NCI-H446 treated with DMSO at 0.1 percent for 48 hours (cell line): ENCODE results near the gene CFAP20DC.

ENCODE experiments used
- DNase-seq: peaks from one replicate; lab custom pipeline; 2025; lab: John Stamatoyannopoulos, UW

CFAP20DC gene

DNA sequence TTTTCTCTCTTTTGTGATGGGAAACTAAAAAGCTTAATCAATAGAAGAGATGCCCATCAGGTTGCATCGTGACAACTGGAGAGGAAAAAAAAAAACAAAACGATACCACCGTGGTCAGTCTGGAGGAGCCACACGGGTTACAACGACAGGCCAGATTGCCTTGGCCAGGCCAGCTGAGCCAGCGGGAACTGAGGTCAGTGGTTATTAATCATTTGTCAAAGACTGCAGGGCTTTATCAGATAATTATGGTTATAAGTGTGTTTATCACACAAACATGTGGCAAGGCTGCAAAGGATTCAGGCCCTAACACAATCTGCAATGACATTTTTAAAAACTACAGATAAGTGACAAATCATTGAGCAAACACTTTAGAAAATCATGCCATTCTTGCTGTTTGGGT, 248.3 kb downstream of the CFAP20DC start:
- no peak for DNase-seq

DNA sequence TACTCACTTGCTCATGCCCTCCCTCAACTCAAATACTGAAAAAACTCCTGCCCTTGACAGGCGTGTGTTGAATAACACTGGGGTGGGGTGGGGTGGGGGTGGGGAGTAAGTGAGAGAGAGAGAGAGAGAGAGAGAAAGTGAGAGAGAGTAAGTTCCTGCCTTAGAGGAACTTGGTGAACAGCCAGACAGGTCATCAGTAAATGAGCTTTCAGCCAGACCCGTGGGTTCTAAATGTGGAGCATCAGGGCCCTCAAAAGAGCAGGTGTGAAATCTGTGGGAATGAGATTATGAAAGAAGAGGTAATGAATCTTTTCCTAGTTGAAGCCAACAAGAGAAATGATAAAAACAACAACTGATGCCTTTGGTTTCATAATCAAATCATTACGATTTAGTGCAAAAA, 248.9 kb downstream of the CFAP20DC start:
- no peak for DNase-seq

DNA sequence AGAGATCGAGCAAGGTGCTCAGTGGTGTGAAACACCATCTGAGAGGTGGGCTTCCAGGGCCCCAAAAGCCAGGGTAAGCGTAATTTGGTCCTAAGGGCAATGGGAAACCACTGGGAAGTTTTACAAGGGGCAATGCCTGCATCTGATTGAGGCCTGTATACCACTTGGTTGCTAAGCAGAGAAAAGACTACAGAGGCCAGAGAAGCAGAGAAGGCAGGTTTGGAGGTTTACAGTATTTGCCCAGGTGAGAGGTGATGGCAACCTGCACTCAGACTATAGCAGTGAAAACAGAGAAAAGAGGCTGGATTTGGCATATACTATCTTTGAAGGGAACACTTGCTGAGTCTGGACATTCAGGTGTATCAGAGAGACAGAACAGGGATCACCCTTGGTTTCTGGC, 249.8 kb downstream of the CFAP20DC start:
- DNase-seq, result no peak

DNA sequence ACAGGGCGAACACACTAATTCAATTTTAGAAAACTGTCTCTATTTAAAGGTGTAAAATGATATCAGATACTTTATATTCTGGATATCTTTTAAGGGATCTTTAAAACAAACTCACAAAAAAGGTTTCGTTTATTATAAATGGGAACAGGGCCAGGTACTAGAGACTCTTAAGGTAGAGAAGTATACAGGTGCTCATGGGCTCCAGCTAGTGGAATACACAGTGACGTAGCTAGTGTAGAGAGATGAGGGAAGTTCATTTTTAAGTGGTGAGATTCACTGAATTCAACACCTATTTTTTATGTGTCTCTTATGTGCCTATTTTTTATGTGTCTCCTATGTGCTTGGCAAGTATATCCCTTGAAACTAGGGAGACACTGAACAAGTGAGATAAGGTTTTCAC, 250.6 kb downstream of the CFAP20DC start:
- DNase-seq, result no peak

DNA sequence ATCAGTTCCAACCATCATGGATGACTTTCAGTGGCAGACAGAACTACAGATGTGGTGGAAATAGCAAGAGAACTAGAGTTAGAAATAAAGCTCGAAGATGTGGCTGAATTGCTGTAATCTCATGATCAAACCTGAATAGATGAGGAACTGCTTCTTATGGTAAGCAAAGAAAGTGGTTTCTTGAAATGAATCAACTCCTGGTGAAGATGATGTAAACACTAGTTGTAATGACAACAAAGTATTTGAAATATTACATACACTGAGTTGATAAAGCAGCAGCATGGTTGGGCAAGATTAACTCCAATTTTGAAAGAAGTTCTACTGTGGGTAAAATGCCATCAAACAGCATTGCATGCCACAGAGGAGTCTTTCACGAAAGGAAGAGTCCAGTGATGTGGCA, 251.5 kb downstream of the CFAP20DC start:
- DNase-seq, result no peak

DNA sequence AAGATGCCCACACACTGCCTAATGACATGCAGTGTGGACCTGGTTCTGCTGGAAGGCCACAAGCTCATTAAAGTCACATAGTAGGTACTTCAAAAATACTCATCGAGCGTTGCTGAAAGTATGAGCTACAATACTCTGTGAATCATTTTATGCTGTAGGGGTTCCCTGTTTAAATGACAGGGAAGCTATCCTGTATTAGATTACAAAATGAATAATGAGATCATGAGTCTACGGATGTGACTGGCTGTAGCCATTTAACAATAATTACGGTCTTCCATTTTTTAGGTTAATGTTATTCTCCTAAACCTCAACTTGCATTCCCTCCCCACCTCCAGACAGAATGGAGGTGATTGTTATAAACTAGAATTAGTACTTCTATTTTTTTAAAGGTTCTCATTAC, 255.1 kb downstream of the CFAP20DC start:
- no peak for DNase-seq

DNA sequence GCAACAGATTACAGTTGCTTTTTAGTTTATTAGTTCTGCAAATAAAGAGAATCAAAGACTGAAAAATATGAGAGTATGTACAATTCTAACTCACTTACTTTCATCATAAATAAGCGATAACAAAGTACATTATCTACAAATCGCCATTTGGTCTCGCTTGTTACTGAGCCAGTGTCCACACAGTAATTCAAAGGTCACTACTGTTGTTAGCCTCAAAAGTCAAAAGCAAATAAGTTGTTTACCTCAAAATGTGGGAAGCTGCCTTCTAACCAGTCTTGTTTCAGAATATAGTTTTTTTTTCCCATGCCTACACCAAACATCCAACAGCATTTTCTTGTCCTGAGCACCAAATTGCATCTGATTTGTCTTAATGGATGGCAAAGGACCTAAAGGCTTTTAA, 255.9 kb downstream of the CFAP20DC start:
- DNase-seq, result no peak

DNA sequence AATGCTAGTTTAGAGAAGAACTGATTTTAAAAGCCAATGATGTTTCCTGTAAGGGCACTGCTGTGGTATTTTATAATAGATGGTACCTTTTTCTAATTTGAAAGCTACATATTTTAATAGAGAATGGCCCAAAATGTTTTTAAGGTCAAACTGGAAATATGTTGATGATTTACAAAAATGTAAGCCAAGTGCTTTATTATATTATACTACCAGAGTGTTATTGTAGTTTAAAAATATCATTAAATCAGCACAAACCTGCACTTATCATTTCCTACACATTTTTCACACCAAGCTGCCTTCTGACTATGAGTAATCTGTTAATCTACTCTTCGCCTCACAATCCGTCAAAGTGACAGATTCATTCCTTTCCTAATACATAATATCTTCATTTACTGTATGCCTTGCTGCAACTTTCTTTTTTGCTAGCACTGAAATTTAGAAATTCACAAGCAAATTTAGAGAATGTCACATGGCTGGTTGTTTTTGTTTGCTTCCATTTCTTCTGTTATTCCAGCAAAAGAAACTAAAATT, 256.8 kb downstream of the CFAP20DC start:
- no peak for DNase-seq

DNA sequence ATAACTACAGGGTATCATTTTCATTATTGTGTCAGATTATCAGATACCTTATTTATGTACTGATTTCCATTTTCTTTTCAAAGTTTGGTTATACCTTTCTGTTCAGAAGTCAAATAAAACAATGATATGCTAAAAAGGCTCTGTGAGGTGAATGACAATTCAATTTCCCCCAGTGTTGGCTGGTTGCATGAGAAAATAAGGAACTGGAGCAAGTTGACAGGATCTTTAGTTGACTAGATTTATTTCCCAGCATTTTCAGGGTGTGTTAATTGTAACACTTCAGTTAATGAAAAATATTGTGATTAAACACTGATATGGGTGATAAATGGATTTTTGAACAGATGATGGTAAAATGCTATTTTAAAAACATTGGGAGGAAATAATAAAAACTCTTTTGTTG, 260.4 kb downstream of the CFAP20DC start:
- no peak for DNase-seq

DNA sequence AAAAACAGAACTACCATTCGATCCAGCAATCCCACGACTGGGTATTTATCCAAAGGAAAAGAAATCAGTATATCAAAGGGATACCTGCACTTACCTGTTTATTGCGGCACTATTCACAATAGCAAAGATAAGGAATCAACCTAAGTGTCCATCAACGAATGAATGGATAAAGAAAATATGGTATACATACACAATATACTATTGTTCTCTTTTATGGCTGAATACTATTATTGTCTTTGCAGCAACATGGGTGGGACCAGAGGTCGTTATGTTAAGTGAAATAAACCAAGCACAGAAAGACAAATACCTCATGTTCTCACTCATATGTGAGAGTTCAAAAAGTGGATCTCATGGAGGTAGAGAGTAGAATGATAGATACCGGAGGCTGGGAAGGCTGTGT, 264.9 kb downstream of the CFAP20DC start:
- DNase-seq, result no peak

DNA sequence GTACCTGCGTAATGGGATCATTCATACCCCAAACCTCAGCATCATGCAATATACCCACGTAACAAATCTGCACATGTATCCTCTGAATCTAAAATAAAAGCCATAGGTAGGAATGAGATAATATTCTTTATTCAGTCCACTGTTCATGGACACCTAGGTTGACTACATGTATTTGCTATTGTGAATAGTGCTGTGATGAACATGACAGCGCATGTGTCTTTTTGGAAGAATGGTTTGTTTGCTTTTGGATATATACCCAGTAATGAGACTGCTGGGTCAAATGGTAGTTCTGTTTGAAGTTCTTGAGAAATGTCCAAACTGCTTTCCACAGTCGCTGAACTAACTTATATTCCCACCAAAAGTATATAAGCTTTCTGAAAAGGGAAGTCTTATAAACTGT, 265.4 kb downstream of the CFAP20DC start:
- DNase-seq, result no peak

DNA sequence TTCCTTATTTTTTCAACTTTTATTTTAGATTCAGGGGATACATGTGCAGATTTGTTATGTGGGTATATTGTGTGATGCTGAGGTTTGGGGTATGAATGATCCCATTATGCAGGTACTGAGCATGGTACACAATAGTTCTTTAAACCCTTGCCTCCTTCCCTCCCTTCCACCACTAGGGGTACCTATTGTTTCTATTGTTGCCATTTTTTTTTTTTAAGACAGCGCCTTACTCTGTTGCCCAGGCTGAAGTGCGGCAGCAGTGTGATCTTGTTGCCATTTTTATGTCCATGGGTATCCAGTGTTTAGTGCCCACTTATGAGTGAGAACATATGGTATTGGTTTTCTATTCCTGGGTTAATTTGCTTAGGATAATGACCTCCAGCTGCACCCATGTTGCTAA, 266.0 kb downstream of the CFAP20DC start:
- no peak for DNase-seq

DNA sequence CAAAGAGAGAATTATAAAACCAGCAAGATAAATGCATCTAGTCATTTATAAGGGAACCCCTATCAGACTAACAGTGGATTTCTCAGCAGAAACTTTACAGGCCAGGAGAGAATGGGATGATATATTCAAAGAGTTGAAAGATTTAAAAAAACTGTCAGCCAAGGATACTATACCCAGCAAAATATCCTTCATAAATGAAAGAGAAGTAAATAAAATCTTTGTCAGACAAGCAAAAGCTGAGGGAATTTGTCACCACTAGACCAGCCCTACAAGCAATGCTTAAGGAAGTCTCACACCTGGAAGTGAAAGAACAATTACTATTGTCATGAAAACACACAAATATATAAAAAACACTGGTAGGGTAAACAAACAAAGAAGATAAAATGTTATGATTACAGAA, 269.9 kb downstream of the CFAP20DC start:
- no peak for DNase-seq

DNA sequence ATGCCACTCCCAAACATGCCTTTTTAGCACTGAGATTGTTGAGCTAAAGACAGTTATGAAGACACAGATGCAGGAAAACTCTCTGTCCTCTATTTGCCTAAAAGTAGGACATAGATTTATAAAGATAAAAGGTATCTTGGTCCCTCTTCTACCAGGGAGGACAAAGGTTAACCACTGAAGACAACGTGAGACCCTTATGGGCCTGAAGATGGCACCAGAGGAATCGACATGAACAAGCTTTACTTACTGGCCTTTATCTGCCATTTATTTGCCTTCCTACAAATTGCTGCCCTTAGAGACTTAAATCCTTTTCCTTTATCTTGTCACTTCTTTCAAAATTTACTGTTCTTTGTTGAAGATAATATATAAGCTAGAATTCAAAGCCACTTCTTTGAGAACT, 273.6 kb downstream of the CFAP20DC start:
- no peak for DNase-seq

DNA sequence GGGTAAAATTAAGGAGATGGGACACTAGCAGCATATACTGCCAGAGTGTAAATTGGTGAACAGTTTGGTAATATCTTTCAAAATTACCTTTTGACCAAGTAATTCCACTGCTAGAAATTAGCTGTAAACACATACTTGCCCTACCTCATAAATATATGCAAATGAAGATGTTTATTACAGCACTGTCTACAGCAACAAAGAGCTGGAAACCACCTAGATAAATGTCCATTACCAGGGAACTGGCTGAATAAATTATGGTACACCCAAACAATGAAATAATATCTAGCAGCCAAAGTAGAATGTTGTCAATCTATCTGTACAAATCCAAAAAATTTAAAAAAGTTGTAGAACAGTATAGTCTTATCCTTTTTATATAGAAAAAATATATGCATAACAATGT, 277.4 kb downstream of the CFAP20DC start:
- DNase-seq, result no peak

DNA sequence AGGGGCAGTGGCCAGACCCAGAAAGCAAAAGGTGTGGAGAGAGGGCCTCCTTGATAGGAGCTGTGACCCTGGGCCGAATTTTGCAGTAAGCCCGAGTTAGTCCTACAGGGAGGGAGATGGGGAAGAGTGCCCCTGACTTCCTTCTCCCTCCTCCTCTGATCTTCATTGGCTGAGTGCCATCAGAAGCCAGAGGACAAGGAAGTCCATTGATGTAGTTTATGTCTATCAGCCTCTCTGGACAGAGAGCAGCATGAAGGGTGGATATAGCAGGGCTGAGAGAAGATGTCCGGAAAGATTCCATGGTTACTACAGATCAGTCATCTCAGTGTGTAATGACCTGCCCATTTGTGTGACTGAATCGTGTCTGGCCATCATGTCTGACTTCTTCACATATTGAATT, 280.8 kb downstream of the CFAP20DC start:
- DNase-seq, result no peak

DNA sequence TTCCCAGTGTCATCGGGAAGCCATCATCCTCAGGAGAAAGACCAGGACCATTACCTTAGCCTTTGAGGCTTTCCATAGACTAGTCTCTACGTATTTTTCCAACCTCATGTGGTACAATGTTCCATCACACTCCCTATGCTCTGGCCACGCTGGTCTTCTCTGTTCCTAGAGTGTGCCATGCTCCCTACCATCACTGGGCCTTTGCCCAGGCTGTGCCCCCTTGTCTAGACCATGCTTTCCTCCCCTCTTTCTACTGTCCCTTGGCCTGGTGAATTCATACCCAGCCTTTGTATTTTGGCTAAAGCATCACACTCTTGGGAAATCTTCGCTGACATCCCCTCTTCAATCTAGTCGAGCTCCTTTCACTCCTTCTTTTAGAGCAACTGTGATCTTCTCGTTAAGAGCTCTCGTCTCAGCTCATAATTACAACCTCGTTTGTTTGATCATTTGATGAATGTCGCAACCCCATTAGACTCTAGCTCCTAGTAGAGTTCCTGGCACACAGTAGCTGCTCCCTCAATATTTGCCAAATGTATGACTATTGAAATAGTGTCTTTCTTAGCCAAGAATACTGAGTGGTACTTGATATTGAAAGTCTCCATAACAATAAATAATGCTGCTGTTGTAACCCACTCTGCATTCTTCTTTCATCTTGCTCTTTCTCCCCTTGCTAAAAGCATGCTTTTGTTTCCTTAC, 283.1 kb downstream of the CFAP20DC start:
- DNase-seq, result no peak

DNA sequence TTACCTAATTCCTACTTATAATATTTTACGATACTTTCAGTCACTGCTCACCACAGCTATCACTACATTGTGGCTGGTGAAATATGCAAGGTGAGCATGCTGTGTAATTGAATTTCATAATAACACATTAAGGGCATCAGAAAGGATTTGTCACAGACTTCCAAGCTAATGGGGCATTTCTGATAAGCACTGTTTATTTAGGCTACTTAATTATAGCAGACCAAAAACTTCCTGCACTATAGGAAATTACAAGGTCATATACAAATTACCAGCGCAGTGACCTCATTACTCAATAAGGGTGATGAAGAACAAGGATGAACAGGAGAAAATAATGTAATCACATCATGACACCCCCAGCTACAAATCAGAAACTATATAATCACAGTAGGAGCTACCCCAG, 294.7 kb downstream of the CFAP20DC start:
- DNase-seq, result no peak

DNA sequence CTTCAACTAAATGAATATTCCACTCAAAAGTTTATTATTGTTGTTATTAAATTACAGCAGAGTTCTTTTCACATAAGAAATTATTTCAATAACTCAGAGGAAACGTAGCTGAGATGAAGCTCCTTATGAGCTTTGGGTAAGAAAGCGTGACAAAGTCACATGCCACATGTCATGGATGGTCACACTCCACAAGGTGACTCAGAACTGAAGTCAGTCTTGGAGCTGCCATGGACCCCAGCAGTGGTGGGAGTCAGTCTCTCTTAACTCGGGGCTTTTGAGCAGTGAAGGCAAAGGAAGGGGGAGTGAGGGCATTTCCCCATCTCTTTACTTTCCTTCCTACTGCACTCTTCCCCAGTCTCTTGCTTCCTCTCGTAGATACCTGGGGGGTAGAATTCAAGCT, 295.8 kb downstream of the CFAP20DC start:
- DNase-seq, result no peak

DNA sequence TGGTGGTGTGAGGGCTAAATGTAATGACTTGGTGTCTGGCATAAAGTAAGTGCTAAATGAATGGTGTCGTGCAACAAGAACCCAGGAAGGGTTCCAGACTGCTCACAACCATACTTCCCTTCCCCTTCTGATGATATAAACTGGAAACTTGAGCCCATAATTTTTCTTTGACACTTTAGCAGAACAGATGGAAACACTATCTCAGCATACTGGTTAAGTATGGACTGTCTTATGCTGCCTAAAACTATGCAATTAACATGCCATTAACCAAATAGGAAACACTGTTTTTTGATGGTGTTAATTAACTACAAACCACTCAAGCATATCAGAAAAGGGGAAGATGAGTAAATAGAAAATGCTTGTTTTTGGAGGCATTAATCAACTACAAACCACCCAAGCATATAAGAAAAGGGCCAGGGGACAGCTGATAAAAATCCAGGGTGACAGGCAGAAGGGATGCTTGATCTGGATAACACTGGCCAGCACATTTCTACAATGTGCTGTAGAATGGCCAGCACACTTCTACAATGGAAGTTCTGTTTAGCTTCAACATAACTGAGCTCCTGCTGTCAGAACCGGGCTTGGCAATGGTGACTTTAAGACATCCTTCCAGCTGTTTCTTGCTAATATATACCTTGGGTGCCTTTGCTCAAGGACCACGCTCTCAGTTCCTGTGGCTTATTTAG, 297.8 kb downstream of the CFAP20DC start:
- DNase-seq, result no peak

DNA sequence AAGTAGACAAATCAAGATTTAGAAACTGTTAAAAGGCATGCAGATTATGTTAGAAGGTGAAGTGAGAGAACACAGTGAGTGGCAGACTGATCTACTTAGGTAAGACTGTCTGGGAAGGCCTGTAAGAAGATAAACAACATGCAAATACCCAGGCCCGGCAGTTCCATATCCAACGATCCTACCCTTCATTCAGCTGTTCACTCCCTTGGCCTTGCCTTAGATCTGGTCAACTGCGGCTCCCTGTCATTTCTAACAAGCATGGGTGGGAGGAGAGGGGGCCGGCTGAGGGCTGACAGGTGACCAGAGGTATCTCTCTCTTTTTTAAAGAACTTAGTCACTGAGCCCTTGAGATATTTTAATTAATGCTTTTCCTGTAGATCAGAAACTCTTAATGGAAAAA, 298.6 kb downstream of the CFAP20DC start:
- DNase-seq, result no peak

DNA sequence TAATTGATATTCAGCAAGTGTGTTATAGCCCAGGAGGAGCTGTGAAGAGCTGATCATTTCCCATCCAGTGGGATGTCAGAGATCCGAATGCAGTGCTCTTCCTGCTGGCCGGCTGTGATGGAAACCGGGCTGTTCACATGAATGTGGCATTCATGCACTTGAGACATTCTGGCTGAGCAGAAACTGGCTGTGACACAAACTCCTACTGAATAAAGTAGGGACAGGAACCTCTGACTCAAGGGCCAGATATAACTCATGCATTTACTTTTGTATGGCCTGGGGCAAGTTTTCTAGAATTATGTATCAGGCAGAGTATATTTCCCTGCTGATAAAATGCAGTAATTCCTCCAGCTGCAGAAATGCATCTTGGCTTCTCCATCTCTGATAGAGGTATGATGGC, 299.9 kb downstream of the CFAP20DC start:
- DNase-seq, result no peak

DNA sequence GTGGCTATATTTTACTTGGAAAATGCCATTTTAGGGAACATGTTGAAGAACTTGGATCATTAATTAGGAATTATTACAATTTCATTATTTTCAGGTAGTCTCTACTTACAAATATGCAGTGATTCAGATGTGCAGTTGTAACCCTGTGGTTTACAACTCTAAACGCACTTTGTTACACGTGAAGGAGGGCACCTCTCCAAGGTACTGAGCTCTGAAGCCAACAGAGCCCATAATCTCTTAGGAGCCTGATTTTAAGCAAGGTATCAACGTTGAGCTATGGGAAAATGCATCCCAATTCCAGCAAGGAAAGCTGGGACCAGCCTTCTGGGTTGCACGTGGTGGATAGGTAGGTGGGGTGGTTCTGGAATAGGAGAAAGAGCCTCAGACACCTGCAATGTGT, 301.8 kb downstream of the CFAP20DC start:
- DNase-seq, result no peak

DNA sequence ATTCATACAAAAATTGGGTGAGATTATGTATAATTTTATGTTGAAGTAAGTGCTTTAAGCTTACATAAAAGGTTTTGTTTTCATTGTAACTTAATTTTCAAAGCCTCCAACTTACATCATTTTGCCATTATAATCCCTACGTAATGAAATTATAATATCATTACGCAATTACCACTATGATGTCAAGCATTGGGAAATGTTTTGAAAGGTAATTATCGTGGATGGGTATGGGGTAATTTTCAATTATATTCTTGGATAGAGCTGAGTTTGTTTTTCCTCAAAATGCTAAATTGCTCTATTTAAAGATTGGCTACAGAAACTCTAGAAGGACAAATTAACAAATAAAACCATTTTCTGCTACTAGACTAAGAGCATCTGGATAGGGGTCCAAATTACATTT, 303.1 kb downstream of the CFAP20DC start:
- no peak for DNase-seq
